Neural cell (in vitro differentiated cells): ENCODE results near the gene RELN.

Source experiments
- EP300 ChIP-seq: fragments of 450-650 bp; conservative IDR thresholded peaks from 2 replicates; pipeline ENCODE4 v1.6.1; 2014; ENCODE audit warnings: antibody characterized with exemption, mild to moderate bottlenecking, moderate library complexity; ENCODE audit not compliant: poor library complexity, severe bottlenecking
- EZH2 ChIP-seq: fragments of 200-600, 300-800 bp; shearing (Covaris generic), sonication (generic); IDR thresholded peaks from 2 replicates; pipeline ENCODE4 v1.6.1; 2014; ENCODE audit warnings: antibody characterized with exemption, low read length, borderline replicate concordance, mild to moderate bottlenecking; ENCODE audit not compliant: insufficient read depth, poor library complexity, severe bottlenecking
- POLR2AphosphoS5 ChIP-seq: IDR thresholded peaks from 2 replicates; pipeline ENCODE4 v1.6.1; 2012
- RAD21 ChIP-seq: fragments of 450-650 bp; conservative IDR thresholded peaks from 2 replicates; pipeline ENCODE4 v1.6.1; 2014; ENCODE audit warnings: antibody characterized with exemption, mild to moderate bottlenecking, moderate library complexity
- TF ChIP-seq, protein P1 (sequence below): fragments of 450-650 bp; IDR thresholded peaks from 2 replicates; pipeline ENCODE4 v1.5.1; 2014; ENCODE audit warnings: antibody characterized with exemption, mild to moderate bottlenecking, moderate library complexity; ENCODE audit not compliant: poor library complexity, severe bottlenecking

DNA sequence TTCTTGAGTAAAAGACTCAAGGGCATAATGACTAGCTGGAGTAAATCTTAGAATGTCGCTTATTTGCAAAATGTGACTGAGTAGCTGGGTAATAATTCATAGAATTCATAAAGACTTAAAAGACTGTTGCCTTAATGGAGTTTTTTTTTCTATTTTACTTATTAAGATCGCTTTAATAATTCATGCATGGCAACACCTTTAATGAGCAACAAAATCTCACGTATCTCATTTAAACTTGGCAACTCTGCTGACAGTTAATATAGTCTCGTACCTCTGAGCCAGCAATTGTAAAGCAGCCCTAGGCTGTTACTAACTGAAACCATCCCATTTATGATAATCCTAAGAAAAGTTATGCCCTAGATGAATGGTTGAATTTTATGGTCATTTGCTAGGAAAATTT, 455.7 kb downstream of the RELN start:
- TF ChIP-seq, protein P1, sequence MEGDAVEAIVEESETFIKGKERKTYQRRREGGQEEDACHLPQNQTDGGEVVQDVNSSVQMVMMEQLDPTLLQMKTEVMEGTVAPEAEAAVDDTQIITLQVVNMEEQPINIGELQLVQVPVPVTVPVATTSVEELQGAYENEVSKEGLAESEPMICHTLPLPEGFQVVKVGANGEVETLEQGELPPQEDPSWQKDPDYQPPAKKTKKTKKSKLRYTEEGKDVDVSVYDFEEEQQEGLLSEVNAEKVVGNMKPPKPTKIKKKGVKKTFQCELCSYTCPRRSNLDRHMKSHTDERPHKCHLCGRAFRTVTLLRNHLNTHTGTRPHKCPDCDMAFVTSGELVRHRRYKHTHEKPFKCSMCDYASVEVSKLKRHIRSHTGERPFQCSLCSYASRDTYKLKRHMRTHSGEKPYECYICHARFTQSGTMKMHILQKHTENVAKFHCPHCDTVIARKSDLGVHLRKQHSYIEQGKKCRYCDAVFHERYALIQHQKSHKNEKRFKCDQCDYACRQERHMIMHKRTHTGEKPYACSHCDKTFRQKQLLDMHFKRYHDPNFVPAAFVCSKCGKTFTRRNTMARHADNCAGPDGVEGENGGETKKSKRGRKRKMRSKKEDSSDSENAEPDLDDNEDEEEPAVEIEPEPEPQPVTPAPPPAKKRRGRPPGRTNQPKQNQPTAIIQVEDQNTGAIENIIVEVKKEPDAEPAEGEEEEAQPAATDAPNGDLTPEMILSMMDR = no peak
- TF ChIP-seq EZH2 (no peak), RAD21 (no peak), EP300 (no peak), POLR2AphosphoS5 (no peak)
